ENCODE data around the gene MRPS16.

DNA sequence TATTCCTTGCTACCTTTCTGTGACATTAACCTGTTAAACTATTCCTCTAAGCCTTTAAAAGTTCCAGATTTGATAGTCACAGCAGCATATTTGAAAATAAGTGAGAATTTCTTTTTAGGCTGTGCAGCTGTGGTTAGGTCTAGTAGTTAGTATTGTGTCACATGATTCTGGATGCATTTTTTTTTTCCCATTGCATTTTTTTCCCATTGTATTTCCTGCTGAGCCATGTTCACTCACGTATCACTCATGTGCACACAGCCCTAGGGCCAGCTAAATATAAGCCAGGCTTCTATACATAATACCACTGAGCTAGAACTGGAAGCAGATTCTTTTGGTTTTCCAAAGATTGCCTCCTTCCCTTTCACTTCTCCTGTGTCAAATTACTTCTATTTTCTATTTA, 42.7 kb downstream of the MRPS16 start:
- no peak for TF ChIP-seq EZH2 (IDR thresholded peaks at IDR 0.05; ENCODE audit: low read length, missing control alignments)
- TF ChIP-seq CTCF (conservative IDR thresholded peaks at IDR 0.05 in 1 of 2, IDR thresholded peaks at IDR 0.05 in 1 of 2; ENCODE audit: low read depth in 1 of 2, low read length in 2 of 2) = no peak

All from fibroblast of lung (primary cell).